Caco-2 (cell line): ENCODE measurements around the gene CYP4F3. TPM values are rescaled to one million over a fixed set of nuclear protein-coding genes. Genes with fewer than 3 reads are reported as not detected.
"Not testable (repeated sequence)": the region's sequence is repeated elsewhere in the genome, so short reads cannot be mapped to it uniquely, and the experiment has no call there.

ENCODE experiments used
- Bru-seq: library from RNA; stranded (reverse); fragments of 400-500 nt; gene quantifications from one replicate; lab custom pipeline; 2021; lab: Mats Ljungman, UMichigan
- BruChase-seq, 2 experiments: library from RNA; stranded (reverse); fragments of 400-500 nt; gene quantifications; one replicate each; lab custom pipeline; 2021; lab: Mats Ljungman, UMichigan
- BruUV-seq: library from RNA; stranded (reverse); fragments of 400-500 nt; replicated peaks from 2 replicates; lab custom pipeline; 2021; lab: Mats Ljungman, UMichigan
- CTCF ChIA-PET: fragments of 300-600 bp; sonication (Branson Sonifier 250); formaldehyde crosslinking; loops from one replicate; lab custom pipeline; 2022; ENCODE audit warnings: antibody characterized with exemption; lab: Charles Lee
- POLR2A ChIA-PET: fragments of 300-600 bp; sonication (Branson Sonifier 250); formaldehyde crosslinking; loops from one replicate; lab custom pipeline; 2022; ENCODE audit warnings: antibody characterized with exemption; lab: Charles Lee
- DNase-seq, 2 experiments: peaks; one replicate each; pipeline versions ENCODE4 v3.0.0 to v3.0.0-alpha.2; 2020 to 2022
- H3K27me3 ChIP-seq: replicated peaks from 2 replicates; pipeline ENCODE4 v1.6.0; 2011; ENCODE audit warnings: low read length; ENCODE audit not compliant: control insufficient read depth, insufficient read depth
- H3K36me3 ChIP-seq: 2 replicates; pipeline ENCODE4 v1.5.1; 2011; ENCODE audit warnings: low read length; ENCODE audit not compliant: control insufficient read depth, insufficient read depth
- H3K4me1 ChIP-seq: fragments of 250-450 bp; sonication (Bioruptor Pico); 2 replicates; pipeline ENCODE4 v1.5.1; 2020; ENCODE audit warnings: mild to moderate bottlenecking
- H3K4me3 ChIP-seq: 2 replicates; pipeline ENCODE4 v1.5.1; 2011; ENCODE audit warnings: low read depth, mild to moderate bottlenecking, control low read depth, low read length
- H3K9me3 ChIP-seq: fragments of 250-450 bp; sonication (Bioruptor Pico); 2 replicates; pipeline ENCODE4 v1.5.1; 2020; ENCODE audit warnings: mild to moderate bottlenecking, moderate library complexity
- H3K27ac Mint-ChIP-seq: one replicate; pipeline ENCODE4 v1.8.0; 2022; ENCODE audit warnings: mixed read lengths; ENCODE audit not compliant: unreplicated experiment
- H3K27me3 Mint-ChIP-seq: one replicate; pipeline ENCODE4 v1.8.0; 2022; ENCODE audit warnings: mixed read lengths; ENCODE audit not compliant: insufficient read depth, unreplicated experiment
- H3K36me3 Mint-ChIP-seq: one replicate; pipeline ENCODE4 v1.8.0; 2022; ENCODE audit warnings: mild to moderate bottlenecking, mixed read lengths; ENCODE audit not compliant: insufficient read depth, unreplicated experiment
- H3K4me1 Mint-ChIP-seq: one replicate; pipeline ENCODE4 v1.8.0; 2022; ENCODE audit warnings: low read depth, mixed read lengths; ENCODE audit not compliant: unreplicated experiment
- H3K4me3 Mint-ChIP-seq: one replicate; pipeline ENCODE4 v1.8.0; 2022; ENCODE audit warnings: mild to moderate bottlenecking, moderate library complexity, mixed read lengths; ENCODE audit not compliant: unreplicated experiment
- H3K9me3 Mint-ChIP-seq: one replicate; pipeline ENCODE4 v1.8.0; 2022; ENCODE audit warnings: mixed read lengths; ENCODE audit not compliant: unreplicated experiment
- CTCF ChIP-seq, 2 experiments: fragments of 200-600 bp in 1 of 2; IDR thresholded peaks; 1 replicate in 1 of 2; 2 replicates in 1 of 2; pipeline versions ENCODE4 v1.5.1 to v1.8.0; 2011 to 2022; ENCODE audit warnings: antibody characterized with exemption in 1 of 2, control low read depth in 1 of 2, inconsistent platforms in 1 of 2, low read depth in 1 of 2, low read length in 1 of 2, mild to moderate bottlenecking in 1 of 2, moderate library complexity in 1 of 2; ENCODE audit not compliant: insufficient read depth in 1 of 2, severe bottlenecking in 1 of 2, unreplicated experiment in 1 of 2
- intact Hi-C: fragments of 100-400 bp; cut with micrococcal nuclease; formaldehyde crosslinking; loops from one replicate; pipeline ENCODE4 v1.10.0; 2022; ENCODE audit not compliant: unreplicated experiment
- long read RNA-seq: library from polyadenylated mRNA; stranded (forward); transcript quantifications from one replicate; pipeline ENCODE4 v2.0.0, GENCODE V29; 2022
- total RNA-seq: library from RNA; stranded (reverse); gene quantifications from 2 replicates; pipeline ENCODE4 v1.2.3, GENCODE V29; 2022

The CYP4F3 gene
- 0.65 and 0.93 TPM in 2 replicates for total RNA-seq
- Bru-seq, nascent RNA = percentile 32 among the genes with signal in this experiment
- percentile 44 among the genes with signal in this experiment for BruChase-seq, experiment 1, labeled RNA remaining after a 2-hour chase
- percentile 44 among the genes with signal in this experiment for BruChase-seq, experiment 2, labeled RNA remaining after a 6-hour chase
- long read RNA-seq = 0 reads

GRCh38 chr19:15640294-15640903 is at the start of gene CYP4F3:
CYP4F3 (plus strand) TSS chr19:15640897; CDS start chr19:15641416, 519 bp downstream.
- no peak for DNase-seq
- no TSS peak for BruUV-seq
- Histone ChIP-seq H3K4me3 (no peak within 1 kb of the TSS), H3K36me3 (no peaks in the 10 kb centered on the region), H3K27me3 (no peaks in the 10 kb centered on the region; the same call in 1 of the 2 replicates), H3K4me1 (no peaks in the 10 kb centered on the region), H3K9me3 (no peaks in the 10 kb centered on the region)
- Mint-ChIP-seq H3K27ac (no peak within 1 kb of the TSS), H3K4me3 (no peak within 1 kb of the TSS), H3K27me3 (peaks cover 3% of the 10 kb centered on the region), H3K36me3 (no peaks in the 10 kb centered on the region), H3K4me1 (no peaks in the 10 kb centered on the region), H3K9me3 (peaks cover 12% of the 10 kb centered on the region)
- POLR2A ChIA-PET = no interaction called here
- intact Hi-C loops = no loop called here
- CTCF ChIA-PET = no interaction called here
- no peak for TF ChIP-seq CTCF (IDR thresholded peaks at IDR 0.05; ENCODE audit: insufficient read depth in 1 of 2, low read depth in 1 of 2, low read length in 1 of 2, severe bottlenecking in 1 of 2, unreplicated experiment in 1 of 2)

- Histone ChIP-seq H3K4me1 (no peaks in the 10 kb centered on the region), H3K9me3 (no peaks in the 10 kb centered on the region), H3K27me3 (no peaks in the 10 kb centered on the region), H3K4me3 (no peak overlapping the region), H3K36me3 (no peaks in the 10 kb centered on the region)
- Mint-ChIP-seq H3K4me1 (peaks cover 6% of the 10 kb centered on the region), H3K27ac (no peak overlapping the region), H3K27me3 (peaks cover 7% of the 10 kb centered on the region), H3K36me3 (no peaks in the 10 kb centered on the region), H3K4me3 (no peak overlapping the region), H3K9me3 (peaks cover 14% of the 10 kb centered on the region)
- POLR2A ChIA-PET = no interaction called here
- CTCF ChIA-PET = no interaction called here
- BruUV-seq = no TSS peak
- no peak for TF ChIP-seq CTCF (IDR thresholded peaks at IDR 0.05; ENCODE audit: insufficient read depth in 1 of 2, low read depth in 1 of 2, low read length in 1 of 2, severe bottlenecking in 1 of 2, unreplicated experiment in 1 of 2)
- intact Hi-C loops = no loop called here
- DNase-seq = no peak
These were observed 48.9 kb upstream of the CYP4F3 start for GRCh38 chr19:15591796-15592195.

- H3K27me3 ChIP-seq, H3K27ac Mint-ChIP-seq, POLR2A ChIA-PET, intact Hi-C loops, CTCF ChIA-PET, BruUV-seq, H3K4me1 Mint-ChIP-seq, H3K4me3 Mint-ChIP-seq, H3K36me3 ChIP-seq, H3K36me3 Mint-ChIP-seq, H3K9me3 ChIP-seq, H3K4me3 ChIP-seq, DNase-seq, H3K27me3 Mint-ChIP-seq, H3K4me1 ChIP-seq: not testable (repeated sequence)
- peaks cover 14% of the 10 kb centered on the region for H3K9me3 Mint-ChIP-seq
These were observed 48.2 kb upstream of the CYP4F3 start for GRCh38 chr19:15592506-15592905.

GRCh38 chr19:15593766-15594165 is 46.9 kb upstream of the CYP4F3 start:
- BruUV-seq, H3K36me3 ChIP-seq, POLR2A ChIA-PET, DNase-seq, H3K27me3 ChIP-seq, H3K4me1 ChIP-seq, H3K27ac Mint-ChIP-seq, H3K4me3 Mint-ChIP-seq, H3K36me3 Mint-ChIP-seq, CTCF ChIA-PET, H3K4me1 Mint-ChIP-seq, H3K9me3 ChIP-seq, H3K4me3 ChIP-seq, H3K27me3 Mint-ChIP-seq, intact Hi-C loops: not testable (repeated sequence)
- H3K9me3 Mint-ChIP-seq = peaks cover 14% of the 10 kb centered on the region
